HFFc6 (cell line): ENCODE results near the gene SPATA12. TPM values are rescaled to one million over a fixed set of nuclear protein-coding genes. Genes with fewer than 3 reads are reported as not detected.

Experiments
- DNase-seq: peaks from one replicate; pipeline ENCODE4 v3.0.0-alpha.2; 2018
- H3K27ac Mint-ChIP-seq: 2 replicates; pipeline ENCODE4 v1.8.0; 2020; ENCODE audit warnings: mild to moderate bottlenecking, mixed read lengths
- H3K27me3 Mint-ChIP-seq: 2 replicates; pipeline ENCODE4 v1.8.0; 2021; ENCODE audit warnings: mild to moderate bottlenecking, moderate library complexity, mixed read lengths; ENCODE audit not compliant: insufficient read depth
- H3K36me3 Mint-ChIP-seq: 2 replicates; pipeline ENCODE4 v1.8.0; 2021; ENCODE audit warnings: low read depth, mixed read lengths
- H3K4me1 Mint-ChIP-seq: 2 replicates; pipeline ENCODE4 v1.8.0; 2020; ENCODE audit warnings: low read depth, mixed read lengths
- H3K4me3 Mint-ChIP-seq: 2 replicates; pipeline ENCODE4 v1.8.0; 2020; ENCODE audit warnings: mild to moderate bottlenecking, moderate library complexity, mixed read lengths
- H3K9me3 Mint-ChIP-seq: 2 replicates; pipeline ENCODE4 v1.8.0; 2020; ENCODE audit warnings: mild to moderate bottlenecking, mixed read lengths
- long read RNA-seq: library from polyadenylated mRNA; unstranded; transcript quantifications from one replicate; pipeline ENCODE4 v2.0.0, GENCODE V29; 2019
- total RNA-seq, 6 experiments: library from RNA; stranded (reverse); fragmentation: NEBNext Ultra II Directional; extraction: Animal tissue kit (Norgen Biotek cat#: 25700); gene quantifications; 2 replicates in 1 of 6; 3 replicates in 5 of 6; pipeline ENCODE4 v1.2.3, GENCODE V29; 2021
- TF ChIP-seq, protein P1 (sequence below): fragments of 200-600 bp; sonication (generic); IDR thresholded peaks from 2 replicates; pipeline ENCODE4 v1.5.0; 2021; ENCODE audit warnings: antibody characterized with exemption, mild to moderate bottlenecking

The SPATA12 gene
- not detected for total RNA-seq
- long read RNA-seq: 0 reads

DNA sequence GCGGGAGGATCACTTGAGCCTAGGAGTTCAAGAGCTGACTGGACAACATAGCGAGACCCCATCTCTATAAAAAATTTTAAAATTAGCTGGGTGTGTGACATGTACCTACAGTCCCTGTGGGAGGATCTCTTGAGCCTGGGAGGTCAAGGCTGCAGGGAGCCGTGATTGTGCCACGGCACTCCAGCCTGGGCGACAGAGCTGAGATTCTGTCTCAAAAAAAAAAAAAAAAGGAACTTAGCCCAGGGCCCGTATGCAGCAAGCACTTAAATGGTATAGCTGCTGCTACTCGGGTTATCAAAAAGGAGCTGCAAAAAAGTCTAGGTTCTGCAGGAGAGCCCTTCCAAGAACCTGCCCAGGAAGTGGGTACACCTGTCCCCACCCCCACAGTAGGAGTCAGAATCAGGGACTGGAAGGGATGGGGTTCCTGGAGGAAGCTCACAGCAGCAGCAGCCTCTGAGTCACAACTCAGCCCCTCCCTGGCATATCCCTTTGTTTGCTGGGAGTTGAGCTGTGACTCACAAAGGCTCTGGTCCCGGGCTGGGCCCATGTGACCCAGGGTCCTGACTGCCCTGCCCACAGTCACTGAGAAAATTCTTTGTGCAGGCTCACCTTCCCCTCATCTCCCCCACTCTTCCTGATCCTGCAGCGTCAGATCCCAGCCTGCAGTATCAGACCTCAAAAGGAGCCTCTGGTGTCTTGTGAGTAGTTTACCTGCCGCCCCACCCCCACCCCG lies at the start of gene SPATA12:
Gene SPATA12, plus strand, starts transcription at position 576 of the 733 bp plus-strand sequence. CDS start 13,031 bp downstream, outside the sequence.
- Mint-ChIP-seq H3K36me3 (no peaks in the 10 kb centered on the region), H3K27ac (peak within 1 kb of the TSS; percentile 46; the same call in 1 of the 2 replicates), H3K27me3 (peaks cover 8% of the 10 kb centered on the region), H3K4me1 (peaks cover 9% of the 10 kb centered on the region), H3K9me3 (no peaks in the 10 kb centered on the region), H3K4me3 (no peak within 1 kb of the TSS)
- peak; percentile 80 for DNase-seq
- TF ChIP-seq, protein P1, sequence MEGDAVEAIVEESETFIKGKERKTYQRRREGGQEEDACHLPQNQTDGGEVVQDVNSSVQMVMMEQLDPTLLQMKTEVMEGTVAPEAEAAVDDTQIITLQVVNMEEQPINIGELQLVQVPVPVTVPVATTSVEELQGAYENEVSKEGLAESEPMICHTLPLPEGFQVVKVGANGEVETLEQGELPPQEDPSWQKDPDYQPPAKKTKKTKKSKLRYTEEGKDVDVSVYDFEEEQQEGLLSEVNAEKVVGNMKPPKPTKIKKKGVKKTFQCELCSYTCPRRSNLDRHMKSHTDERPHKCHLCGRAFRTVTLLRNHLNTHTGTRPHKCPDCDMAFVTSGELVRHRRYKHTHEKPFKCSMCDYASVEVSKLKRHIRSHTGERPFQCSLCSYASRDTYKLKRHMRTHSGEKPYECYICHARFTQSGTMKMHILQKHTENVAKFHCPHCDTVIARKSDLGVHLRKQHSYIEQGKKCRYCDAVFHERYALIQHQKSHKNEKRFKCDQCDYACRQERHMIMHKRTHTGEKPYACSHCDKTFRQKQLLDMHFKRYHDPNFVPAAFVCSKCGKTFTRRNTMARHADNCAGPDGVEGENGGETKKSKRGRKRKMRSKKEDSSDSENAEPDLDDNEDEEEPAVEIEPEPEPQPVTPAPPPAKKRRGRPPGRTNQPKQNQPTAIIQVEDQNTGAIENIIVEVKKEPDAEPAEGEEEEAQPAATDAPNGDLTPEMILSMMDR: no peak

- Mint-ChIP-seq H3K4me3 (no peak overlapping the region), H3K27me3 (peaks cover 2% of the 10 kb centered on the region), H3K9me3 (peaks cover 8% of the 10 kb centered on the region; the same call in 1 of the 2 replicates), H3K4me1 (peaks cover 24% of the 10 kb centered on the region), H3K27ac (no peak overlapping the region), H3K36me3 (no peaks in the 10 kb centered on the region)
- TF ChIP-seq, protein P1: no peak
- DNase-seq: no peak
These were observed 49.4 kb upstream of the SPATA12 start for GRCh38 chr3:57011022-57011421.

- DNase-seq: no peak
- H3K27ac Mint-ChIP-seq: no peak overlapping the region
- H3K4me1 Mint-ChIP-seq: peaks cover 19% of the 10 kb centered on the region
- H3K27me3 Mint-ChIP-seq: peaks cover 3% of the 10 kb centered on the region
- TF ChIP-seq, protein P1: no peak
- H3K36me3 Mint-ChIP-seq: no peaks in the 10 kb centered on the region
- H3K9me3 Mint-ChIP-seq: peaks cover 8% of the 10 kb centered on the region; the same call in 1 of the 2 replicates
- no peak overlapping the region for H3K4me3 Mint-ChIP-seq
These were observed 47.6 kb upstream of the SPATA12 start for GRCh38 chr3:57012847-57013246.

DNA sequence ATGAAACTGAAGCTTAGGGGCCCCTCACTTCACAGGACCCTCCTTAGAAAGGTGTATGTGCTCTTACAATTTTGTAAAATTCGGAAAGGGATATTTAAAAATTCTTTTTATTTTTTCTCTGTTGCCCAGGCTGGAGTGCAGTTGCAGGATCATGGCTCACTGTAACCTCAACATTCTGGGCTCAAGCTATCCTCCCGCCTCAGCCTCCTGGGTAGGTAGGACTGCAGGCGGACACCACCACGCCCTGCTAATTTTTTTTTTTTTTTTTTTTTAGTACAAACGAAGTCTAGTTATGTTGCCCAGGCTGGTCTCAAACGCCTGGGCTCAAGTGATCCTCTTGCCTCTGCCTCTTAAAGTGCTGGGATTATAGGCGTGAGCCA lies 45.1 kb upstream of the SPATA12 start:
- TF ChIP-seq, protein P1: no peak
- peaks cover 8% of the 10 kb centered on the region; the same call in 1 of the 2 replicates for H3K9me3 Mint-ChIP-seq
- H3K36me3 Mint-ChIP-seq: no peaks in the 10 kb centered on the region
- H3K4me1 Mint-ChIP-seq: peaks cover 13% of the 10 kb centered on the region
- H3K27ac Mint-ChIP-seq: no peak overlapping the region
- H3K27me3 Mint-ChIP-seq: peaks cover 4% of the 10 kb centered on the region
- no peak for DNase-seq
- no peak overlapping the region for H3K4me3 Mint-ChIP-seq

DNA sequence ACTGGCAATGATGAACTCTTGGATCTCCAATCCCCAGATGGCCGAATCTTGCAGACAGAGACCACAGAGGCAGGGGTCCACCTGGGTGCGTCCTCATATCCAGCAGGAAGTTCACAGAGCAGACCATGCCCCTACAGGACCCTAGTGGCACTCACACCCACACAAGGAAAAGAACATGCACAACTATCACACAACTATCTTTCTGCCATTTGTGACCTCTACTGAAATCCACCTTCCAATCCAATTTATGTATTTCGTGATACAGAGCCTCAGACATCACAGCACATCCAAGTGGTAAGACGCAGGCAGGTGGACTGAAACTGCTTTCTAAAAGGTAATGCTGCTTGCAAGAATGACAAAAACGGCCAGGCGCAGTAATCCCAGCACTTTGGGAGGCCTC lies 44.6 kb upstream of the SPATA12 start:
- Mint-ChIP-seq H3K4me3 (no peak overlapping the region), H3K27ac (no peak overlapping the region), H3K9me3 (peaks cover 8% of the 10 kb centered on the region; the same call in 1 of the 2 replicates), H3K36me3 (no peaks in the 10 kb centered on the region), H3K4me1 (peaks cover 13% of the 10 kb centered on the region), H3K27me3 (peaks cover 4% of the 10 kb centered on the region)
- DNase-seq: no peak
- TF ChIP-seq, protein P1: no peak
